HCT116 (cell line): Measurements from ENCODE around the gene MMP23B. TPM values are rescaled to one million over a fixed set of nuclear protein-coding genes. Genes with fewer than 3 reads are reported as not detected.

ENCODE experiments used
- ATAC-seq: fragments of 200-7000 bp; cut with Tn5 transposase; 2 replicates; pipeline ENCODE4 v1.9.1; 2020; ENCODE audit warnings: mild to moderate bottlenecking, moderate library complexity
- BruUV-seq: library from RNA; stranded (reverse); fragments of 400-500 nt; replicated peaks from 2 replicates; lab custom pipeline; 2021; lab: Mats Ljungman, UMichigan
- CTCF ChIA-PET: fragments of 300-600 bp; sonication (Branson Sonifier 250); formaldehyde crosslinking; loops from one replicate; lab custom pipeline; 2021; ENCODE audit warnings: antibody characterized with exemption; lab: Charles Lee
- POLR2A ChIA-PET: fragments of 300-600, 350-600 bp; sonication (Branson Sonifier 250); formaldehyde crosslinking; loops from one replicate; lab custom pipeline; 2021; ENCODE audit warnings: antibody characterized with exemption; lab: Charles Lee
- RAD21 ChIA-PET, 2 experiments: fragments of 300-600 bp; sonication (Branson Sonifier 250); formaldehyde crosslinking; loops; one replicate each; lab custom pipeline; 2023; ENCODE audit warnings: low total read pairs in 2 of 2; ENCODE audit not compliant: uncharacterized antibody in 2 of 2, unreplicated experiment in 2 of 2, low non-redundant PET in 1 of 2; lab: Charles Lee
- DNase-seq: peaks from one replicate; pipeline ENCODE4 v3.0.0-alpha.2; 2010; ENCODE audit warnings: low read depth, low spot score
- H2AFZ ChIP-seq: fragments of 200-600 bp; shearing (Covaris generic), sonication (generic); 2 replicates; pipeline ENCODE4 v1.6.1; 2017; ENCODE audit warnings: low read depth, mixed run types, mixed read lengths, antibody characterized with exemption, low read length; ENCODE audit not compliant: poor library complexity, severe bottlenecking
- H3K27ac ChIP-seq: 2 replicates; pipeline ENCODE4 v1.5.1; 2012; ENCODE audit warnings: low read depth, low read length
- H3K27me3 ChIP-seq: fragments of 200-600 bp; sonication (generic); 2 replicates; pipeline ENCODE4 v1.6.1; 2016; ENCODE audit warnings: mixed run types, low read length, mixed read lengths; ENCODE audit not compliant: insufficient read depth
- H3K36me3 ChIP-seq, 2 experiments: fragments of 200-500 bp in 1 of 2; fragments of 200-600 bp in 1 of 2; sonication (Bioruptor generic) in 1 of 2; sonication (generic) in 1 of 2; 2 replicates each; pipeline versions ENCODE4 v1.5.1 to v1.6.1; 2014 to 2016; ENCODE audit warnings: low read length in 2 of 2, inconsistent platforms in 1 of 2, mixed read lengths in 1 of 2, mixed run types in 1 of 2; ENCODE audit not compliant: insufficient read depth in 2 of 2, control insufficient read depth in 1 of 2
- H3K4me1 ChIP-seq, 2 experiments: fragments of 200-600 bp in 1 of 2; sonication (generic) in 1 of 2; 2 replicates each; pipeline versions ENCODE4 v1.5.1 to v1.6.1; 2012 to 2017; ENCODE audit warnings: low read length in 2 of 2, inconsistent platforms in 1 of 2, mild to moderate bottlenecking in 1 of 2, mixed read lengths in 1 of 2, mixed run types in 1 of 2, moderate library complexity in 1 of 2; ENCODE audit not compliant: insufficient read depth in 2 of 2, control insufficient read depth in 1 of 2
- H3K4me2 ChIP-seq: fragments of 200-600 bp; sonication (generic); 2 replicates; pipeline ENCODE4 v1.6.1; 2017; ENCODE audit warnings: mixed run types, low read length, mixed read lengths
- H3K4me3 ChIP-seq, 2 experiments: fragments of 200-600 bp in 1 of 2; sonication (generic) in 1 of 2; replicated peaks in 1 of 2; 2 replicates each; pipeline ENCODE4 v1.5.1; 2011 to 2016; ENCODE audit warnings: low read length in 2 of 2, control low read depth in 1 of 2, low read depth in 1 of 2, mild to moderate bottlenecking in 1 of 2, mixed read lengths in 1 of 2, mixed run types in 1 of 2
- H3K79me2 ChIP-seq: fragments of 200-600 bp; sonication (generic); 2 replicates; pipeline ENCODE4 v1.6.1; 2017; ENCODE audit warnings: mild to moderate bottlenecking, mixed run types, low read length, moderate library complexity, mixed read lengths; ENCODE audit not compliant: insufficient read depth
- H3K9ac ChIP-seq: fragments of 200-600 bp; sonication (generic); 2 replicates; pipeline ENCODE4 v1.6.1; 2016; ENCODE audit warnings: low read length, mixed read lengths
- H3K9me2 ChIP-seq: fragments of 200-600 bp; sonication (generic), shearing (Covaris generic); 2 replicates; pipeline ENCODE4 v1.6.1; 2017; ENCODE audit warnings: mixed run types, mild to moderate bottlenecking, moderate library complexity; ENCODE audit not compliant: insufficient read depth
- H3K9me3 ChIP-seq, 2 experiments: fragments of 200-500 bp in 1 of 2; fragments of 200-600 bp in 1 of 2; sonication (Bioruptor generic) in 1 of 2; sonication (generic) in 1 of 2; 2 replicates each; pipeline ENCODE4 v1.6.1; 2014 to 2017; ENCODE audit warnings: low read length in 2 of 2, mixed read lengths in 2 of 2, inconsistent platforms in 1 of 2, low read depth in 1 of 2, mild to moderate bottlenecking in 1 of 2, mixed run types in 1 of 2, moderate library complexity in 1 of 2; ENCODE audit not compliant: control insufficient read depth in 1 of 2, insufficient read depth in 1 of 2
- H4K20me1 ChIP-seq: fragments of 200-600 bp; sonication (generic), shearing (Covaris generic); 2 replicates; pipeline ENCODE4 v1.6.1; 2017; ENCODE audit warnings: mixed run types, mild to moderate bottlenecking, moderate library complexity; ENCODE audit not compliant: insufficient read depth
- CEBPB ChIP-seq: IDR thresholded peaks from 2 replicates; pipeline ENCODE4 v1.6.1; 2012; ENCODE audit warnings: low read depth
- EGR1 ChIP-seq: IDR thresholded peaks from 2 replicates; pipeline ENCODE4 v1.6.1; 2012; ENCODE audit warnings: low read depth
- ZNF274 ChIP-seq: fragments of 200-500 bp; sonication (Bioruptor generic); IDR thresholded peaks from 2 replicates; pipeline ENCODE4 v1.6.1; 2014; ENCODE audit warnings: mild to moderate bottlenecking, low read depth, low read length, inconsistent platforms
- intact Hi-C: fragments of 100-400 bp; cut with micrococcal nuclease; formaldehyde crosslinking; loops from 2 replicates; pipeline ENCODE4 v1.10.0; 2022
- total RNA-seq: library from RNA; stranded (reverse); gene quantifications from one replicate; pipeline ENCODE4 v1.2.1, GENCODE V29; 2021; ENCODE audit not compliant: unreplicated experiment
- TF ChIP-seq, protein P1 (sequence below): IDR thresholded peaks from 2 replicates; pipeline ENCODE4 v1.6.1; 2011; ENCODE audit warnings: mild to moderate bottlenecking, low read length, moderate library complexity; ENCODE audit not compliant: insufficient replicate concordance; ENCODE audit errors: extremely low read depth

The MMP23B gene
- total RNA-seq, 1 experiment from 2014 or later, result 8.7 TPM

DNA sequence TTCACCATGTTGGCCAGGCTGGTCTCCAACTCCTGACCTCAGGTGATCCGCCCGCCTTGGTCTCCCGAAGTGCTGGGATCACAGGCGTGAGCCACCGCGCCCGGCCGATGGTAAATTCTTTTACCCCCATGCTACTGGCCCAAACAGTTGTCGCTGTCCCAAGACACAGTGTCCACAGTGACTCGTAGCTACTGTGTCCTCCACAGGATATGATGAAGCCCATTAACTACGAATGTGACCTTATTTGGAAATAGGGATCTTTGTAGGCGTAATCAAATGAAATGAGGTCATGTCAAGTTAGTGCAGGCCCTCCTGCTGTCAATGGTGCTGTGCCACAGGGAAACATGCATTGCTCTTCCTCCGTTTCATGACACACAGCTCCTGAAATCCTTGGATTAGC is 40.5 kb upstream of the MMP23B start:
- intact Hi-C loops, result no loop called here
- peaks cover 7% of the 10 kb centered on the region; the same call in 1 of the 2 replicates for H3K27me3 ChIP-seq
- RAD21 ChIA-PET, result no interaction called here
- peaks cover 0 to 4% of the 10 kb centered on the region in 2 experiments; a peak in 1 of 4 replicates for H3K4me1 ChIP-seq
- no peak overlapping the region for H3K4me2 ChIP-seq
- no peaks in the 10 kb centered on the region for H3K36me3 ChIP-seq
- ATAC-seq (no peak), DNase-seq (no peak)
- no peaks in the 10 kb centered on the region for H3K9me3 ChIP-seq
- CTCF ChIA-PET, result no interaction called here
- no peaks in the 10 kb centered on the region for H3K9me2 ChIP-seq
- H3K4me3 ChIP-seq, result no peak overlapping the region
- no peak overlapping the region for H2AFZ ChIP-seq
- TF ChIP-seq ZNF274, result no peak
- H3K79me2 ChIP-seq, result no peaks in the 10 kb centered on the region
- POLR2A ChIA-PET, result no interaction called here
- H4K20me1 ChIP-seq, result no peaks in the 10 kb centered on the region
- H3K9ac ChIP-seq, result no peak overlapping the region
- BruUV-seq, result no TSS peak
- H3K27ac ChIP-seq, result no peak overlapping the region

DNA sequence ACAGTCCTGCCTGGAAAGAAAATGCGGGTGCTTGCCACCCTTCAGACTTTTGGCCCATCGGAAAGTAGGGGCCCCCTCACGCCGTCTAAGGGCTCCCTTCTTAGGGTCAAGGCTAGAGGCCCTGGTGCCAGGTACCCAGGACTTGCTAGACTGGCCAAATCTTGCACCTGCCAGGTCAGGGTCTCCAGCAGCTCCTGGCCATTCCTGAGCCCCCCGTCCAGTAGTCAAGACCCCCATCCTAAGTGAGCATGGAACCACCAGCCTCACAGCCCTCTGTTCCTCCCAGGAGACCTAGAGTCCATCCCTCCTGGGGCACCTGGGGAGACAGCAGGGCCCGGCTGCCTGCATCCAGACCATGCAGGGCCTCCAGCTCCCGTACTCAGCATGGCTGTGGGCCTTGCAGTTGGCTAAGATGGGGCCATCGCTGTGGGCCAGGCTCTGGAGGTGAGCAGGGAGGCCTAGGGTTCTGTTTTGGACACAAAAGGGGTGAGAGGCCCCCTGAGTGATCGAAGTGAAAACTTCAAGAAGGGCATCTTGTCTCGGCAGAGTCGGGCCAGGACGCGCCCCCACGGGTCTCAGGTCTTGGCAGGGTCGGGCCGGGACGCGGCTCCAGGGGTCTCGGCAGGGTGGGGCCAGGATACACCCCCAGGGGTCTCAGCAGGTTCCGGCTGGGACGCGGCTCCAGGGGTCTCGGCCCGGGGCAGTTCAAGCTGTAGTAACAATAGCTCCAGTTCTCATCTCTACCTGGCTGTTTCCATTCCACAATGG is 38.0 kb upstream of the MMP23B start:
- ChIA-PET POLR2A (no interaction called here), RAD21 (no interaction called here), CTCF (no interaction called here)
- Histone ChIP-seq H3K9ac (no peak overlapping the region), H4K20me1 (no peaks in the 10 kb centered on the region), H3K4me1 (peaks cover 8 to 25% of the 10 kb centered on the region in 2 experiments; a peak in 3 of 4 replicates), H3K27ac (no peak overlapping the region), H3K9me3 (no peaks in the 10 kb centered on the region), H3K79me2 (no peaks in the 10 kb centered on the region), H3K9me2 (no peaks in the 10 kb centered on the region), H3K4me3 (no peak overlapping the region), H2AFZ (no peak overlapping the region), H3K36me3 (no peaks in the 10 kb centered on the region), H3K4me2 (no peak overlapping the region), H3K27me3 (peaks cover 11% of the 10 kb centered on the region; the same call in 1 of the 2 replicates)
- DNase-seq (no peak), ATAC-seq (no peak)
- intact Hi-C loops, result no loop called here
- BruUV-seq, result no TSS peak
- TF ChIP-seq ZNF274 (no peak), CEBPB (no peak), EGR1 (no peak)
- TF ChIP-seq, protein P1, sequence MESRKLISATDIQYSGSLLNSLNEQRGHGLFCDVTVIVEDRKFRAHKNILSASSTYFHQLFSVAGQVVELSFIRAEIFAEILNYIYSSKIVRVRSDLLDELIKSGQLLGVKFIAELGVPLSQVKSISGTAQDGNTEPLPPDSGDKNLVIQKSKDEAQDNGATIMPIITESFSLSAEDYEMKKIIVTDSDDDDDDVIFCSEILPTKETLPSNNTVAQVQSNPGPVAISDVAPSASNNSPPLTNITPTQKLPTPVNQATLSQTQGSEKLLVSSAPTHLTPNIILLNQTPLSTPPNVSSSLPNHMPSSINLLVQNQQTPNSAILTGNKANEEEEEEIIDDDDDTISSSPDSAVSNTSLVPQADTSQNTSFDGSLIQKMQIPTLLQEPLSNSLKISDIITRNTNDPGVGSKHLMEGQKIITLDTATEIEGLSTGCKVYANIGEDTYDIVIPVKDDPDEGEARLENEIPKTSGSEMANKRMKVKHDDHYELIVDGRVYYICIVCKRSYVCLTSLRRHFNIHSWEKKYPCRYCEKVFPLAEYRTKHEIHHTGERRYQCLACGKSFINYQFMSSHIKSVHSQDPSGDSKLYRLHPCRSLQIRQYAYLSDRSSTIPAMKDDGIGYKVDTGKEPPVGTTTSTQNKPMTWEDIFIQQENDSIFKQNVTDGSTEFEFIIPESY, result no peak
